ENCODE measurements around the gene AGO3.

The AGO3 gene

DNA sequence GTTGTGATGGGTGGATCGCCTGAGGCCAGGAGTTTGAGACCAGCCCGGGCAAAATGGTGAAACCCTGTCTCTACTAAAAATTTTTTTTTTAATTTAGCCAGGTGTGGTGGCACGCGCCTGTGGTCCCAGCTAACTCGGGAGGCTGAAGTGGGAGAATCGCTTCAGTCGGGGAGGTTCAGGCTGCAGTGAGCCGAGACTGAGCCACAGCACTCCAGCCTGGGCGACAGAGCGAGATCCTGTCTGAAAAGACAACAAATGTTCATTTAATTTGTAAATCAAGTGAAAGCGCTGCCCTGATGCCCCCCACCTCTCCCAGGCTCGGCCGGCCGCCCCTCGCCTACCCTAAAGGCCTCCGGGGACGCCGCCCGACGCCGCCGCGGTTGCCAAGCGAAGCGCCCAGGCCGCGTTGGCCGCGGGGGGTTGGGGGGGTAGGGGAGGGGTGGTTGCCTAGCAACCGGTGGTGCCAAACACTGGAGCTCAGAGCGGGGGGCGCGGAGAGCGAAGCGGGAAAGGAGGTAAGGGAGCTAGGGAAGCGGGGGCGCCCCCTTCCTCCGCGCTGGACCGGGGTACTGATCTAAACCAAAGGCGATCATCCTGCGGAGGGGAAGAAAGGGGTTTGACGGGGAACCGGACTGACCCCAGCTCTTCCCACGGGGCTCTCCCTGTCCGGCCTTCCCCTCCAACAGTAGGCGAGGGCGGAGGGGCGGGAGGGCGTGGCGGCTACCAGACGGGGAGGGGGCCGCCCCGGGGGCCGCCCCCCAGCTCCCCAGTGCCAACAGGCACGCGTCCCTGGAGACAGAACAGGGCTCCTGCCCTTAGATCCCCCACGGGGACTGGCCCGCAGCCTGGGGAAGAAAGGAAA lies 153.0 kb downstream of the AGO3 start, which contains the start of gene TEKT2:
Gene TEKT2, plus strand, starts transcription at position 460 of the 862 bp plus-strand sequence. CDS start 828 bp downstream, outside the sequence.
- TF ChIP-seq, protein P1, sequence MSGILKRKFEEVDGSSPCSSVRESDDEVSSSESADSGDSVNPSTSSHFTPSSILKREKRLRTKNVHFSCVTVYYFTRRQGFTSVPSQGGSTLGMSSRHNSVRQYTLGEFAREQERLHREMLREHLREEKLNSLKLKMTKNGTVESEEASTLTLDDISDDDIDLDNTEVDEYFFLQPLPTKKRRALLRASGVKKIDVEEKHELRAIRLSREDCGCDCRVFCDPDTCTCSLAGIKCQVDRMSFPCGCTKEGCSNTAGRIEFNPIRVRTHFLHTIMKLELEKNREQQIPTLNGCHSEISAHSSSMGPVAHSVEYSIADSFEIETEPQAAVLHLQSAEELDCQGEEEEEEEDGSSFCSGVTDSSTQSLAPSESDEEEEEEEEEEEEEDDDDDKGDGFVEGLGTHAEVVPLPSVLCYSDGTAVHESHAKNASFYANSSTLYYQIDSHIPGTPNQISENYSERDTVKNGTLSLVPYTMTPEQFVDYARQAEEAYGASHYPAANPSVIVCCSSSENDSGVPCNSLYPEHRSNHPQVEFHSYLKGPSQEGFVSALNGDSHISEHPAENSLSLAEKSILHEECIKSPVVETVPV (CRISPR knock-in tag; IDR thresholded peaks at IDR 0.05), result no peak
- TF ChIP-seq RARB (CRISPR knock-in tag; IDR thresholded peaks at IDR 0.05) (no peak), ZFP3 (CRISPR knock-in tag; IDR thresholded peaks at IDR 0.05) (no peak)
- TF ChIP-seq, protein P2, sequence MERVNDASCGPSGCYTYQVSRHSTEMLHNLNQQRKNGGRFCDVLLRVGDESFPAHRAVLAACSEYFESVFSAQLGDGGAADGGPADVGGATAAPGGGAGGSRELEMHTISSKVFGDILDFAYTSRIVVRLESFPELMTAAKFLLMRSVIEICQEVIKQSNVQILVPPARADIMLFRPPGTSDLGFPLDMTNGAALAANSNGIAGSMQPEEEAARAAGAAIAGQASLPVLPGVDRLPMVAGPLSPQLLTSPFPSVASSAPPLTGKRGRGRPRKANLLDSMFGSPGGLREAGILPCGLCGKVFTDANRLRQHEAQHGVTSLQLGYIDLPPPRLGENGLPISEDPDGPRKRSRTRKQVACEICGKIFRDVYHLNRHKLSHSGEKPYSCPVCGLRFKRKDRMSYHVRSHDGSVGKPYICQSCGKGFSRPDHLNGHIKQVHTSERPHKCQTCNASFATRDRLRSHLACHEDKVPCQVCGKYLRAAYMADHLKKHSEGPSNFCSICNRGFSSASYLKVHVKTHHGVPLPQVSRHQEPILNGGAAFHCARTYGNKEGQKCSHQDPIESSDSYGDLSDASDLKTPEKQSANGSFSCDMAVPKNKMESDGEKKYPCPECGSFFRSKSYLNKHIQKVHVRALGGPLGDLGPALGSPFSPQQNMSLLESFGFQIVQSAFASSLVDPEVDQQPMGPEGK (CRISPR knock-in tag; IDR thresholded peaks at IDR 0.05; ENCODE audit: borderline replicate concordance), result no peak
- ATAC-seq, result peak; percentile 43

DNA sequence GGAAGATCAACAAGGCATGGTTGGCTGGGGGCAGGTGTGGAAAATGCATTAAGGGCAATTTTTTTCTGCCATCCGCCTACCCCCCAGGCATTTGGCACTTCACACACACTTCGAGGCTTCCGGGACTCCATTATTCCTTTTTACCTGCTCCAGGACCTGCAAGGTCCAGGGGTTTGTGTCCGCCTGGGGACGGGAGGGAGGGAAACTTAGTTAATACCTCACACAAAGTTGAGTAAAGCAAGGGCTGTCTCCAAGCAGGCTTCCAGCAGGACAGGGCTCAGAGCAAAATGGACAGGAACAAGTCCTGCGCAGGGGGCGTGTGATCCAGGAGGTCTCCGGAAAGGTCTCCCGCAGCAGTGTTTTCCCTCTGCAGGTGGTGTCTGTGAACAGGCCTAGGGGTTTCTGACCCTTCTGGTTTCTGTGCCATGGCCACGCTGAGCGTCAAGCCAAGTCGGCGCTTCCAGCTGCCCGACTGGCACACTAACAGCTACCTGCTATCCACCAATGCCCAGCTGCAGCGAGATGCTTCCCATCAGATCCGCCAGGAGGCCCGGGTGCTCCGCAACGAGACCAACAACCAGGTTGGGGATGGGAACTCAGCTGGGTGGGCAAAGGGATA lies 153.7 kb downstream of the AGO3 start:
- TF ChIP-seq, protein P2 (CRISPR knock-in tag; IDR thresholded peaks at IDR 0.05; ENCODE audit: borderline replicate concordance), result no peak
- no peak for TF ChIP-seq ZFP30 (CRISPR knock-in tag; IDR thresholded peaks at IDR 0.05)
- no peak for TF ChIP-seq ZC3H10 (CRISPR knock-in tag; IDR thresholded peaks at IDR 0.05)
- no peak for TF ChIP-seq TCF4 (CRISPR knock-in tag; IDR thresholded peaks at IDR 0.05; ENCODE audit: borderline replicate concordance)
- ATAC-seq, result no peak

DNA sequence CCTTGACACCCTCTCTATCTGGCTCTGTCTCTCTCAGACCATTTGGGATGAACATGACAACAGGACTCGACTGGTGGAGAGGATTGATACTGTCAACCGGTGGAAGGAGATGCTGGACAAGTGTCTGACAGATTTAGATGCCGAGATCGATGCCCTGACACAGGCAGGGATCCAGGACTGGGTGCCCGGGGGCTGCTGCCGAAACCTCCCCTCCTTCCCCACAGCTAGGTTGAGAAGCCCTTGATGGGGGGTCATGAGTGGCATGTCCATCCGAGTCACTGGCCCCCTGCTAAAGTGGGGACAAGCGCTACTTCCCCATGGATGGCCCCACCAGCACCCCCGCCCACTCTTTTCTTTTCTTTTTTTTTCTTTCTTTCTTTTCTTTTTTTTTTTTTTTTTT lies 154.2 kb downstream of the AGO3 start:
- TF ChIP-seq RARB (CRISPR knock-in tag; IDR thresholded peaks at IDR 0.05), result no peak
- no peak for TF ChIP-seq ZC3H10 (CRISPR knock-in tag; IDR thresholded peaks at IDR 0.05)
- TF ChIP-seq, protein P1 (CRISPR knock-in tag; IDR thresholded peaks at IDR 0.05), result no peak
- no peak for TF ChIP-seq SNAI2 (CRISPR knock-in tag; IDR thresholded peaks at IDR 0.05)
- no peak for TF ChIP-seq CSDC2 (CRISPR knock-in tag; IDR thresholded peaks at IDR 0.05)
- no peak for TF ChIP-seq ZFP3 (CRISPR knock-in tag; IDR thresholded peaks at IDR 0.05)
- no peak for TF ChIP-seq BACH2 (CRISPR knock-in tag; IDR thresholded peaks at IDR 0.05; ENCODE audit: borderline replicate concordance)
- TF ChIP-seq ZNF565 (CRISPR knock-in tag; conservative IDR thresholded peaks at IDR 0.05; ENCODE audit: low read depth), result no peak
- TF ChIP-seq ISL1 (CRISPR knock-in tag; IDR thresholded peaks at IDR 0.05), result no peak
- TF ChIP-seq, protein P2 (CRISPR knock-in tag; IDR thresholded peaks at IDR 0.05; ENCODE audit: borderline replicate concordance), result no peak
- TF ChIP-seq GLIS3 (CRISPR knock-in tag; IDR thresholded peaks at IDR 0.05), result no peak
- TF ChIP-seq ZNF70 (CRISPR knock-in tag; IDR thresholded peaks at IDR 0.05), result no peak
- no peak for TF ChIP-seq ZNF8 (CRISPR knock-in tag; IDR thresholded peaks at IDR 0.05)
- no peak for TF ChIP-seq TOX (CRISPR knock-in tag; IDR thresholded peaks at IDR 0.05; ENCODE audit: borderline replicate concordance)
- TF ChIP-seq PPARA (CRISPR knock-in tag; IDR thresholded peaks at IDR 0.05; ENCODE audit: borderline replicate concordance), result no peak
- TF ChIP-seq TSHZ2 (CRISPR knock-in tag; IDR thresholded peaks at IDR 0.05), result no peak
- TF ChIP-seq, protein P3, sequence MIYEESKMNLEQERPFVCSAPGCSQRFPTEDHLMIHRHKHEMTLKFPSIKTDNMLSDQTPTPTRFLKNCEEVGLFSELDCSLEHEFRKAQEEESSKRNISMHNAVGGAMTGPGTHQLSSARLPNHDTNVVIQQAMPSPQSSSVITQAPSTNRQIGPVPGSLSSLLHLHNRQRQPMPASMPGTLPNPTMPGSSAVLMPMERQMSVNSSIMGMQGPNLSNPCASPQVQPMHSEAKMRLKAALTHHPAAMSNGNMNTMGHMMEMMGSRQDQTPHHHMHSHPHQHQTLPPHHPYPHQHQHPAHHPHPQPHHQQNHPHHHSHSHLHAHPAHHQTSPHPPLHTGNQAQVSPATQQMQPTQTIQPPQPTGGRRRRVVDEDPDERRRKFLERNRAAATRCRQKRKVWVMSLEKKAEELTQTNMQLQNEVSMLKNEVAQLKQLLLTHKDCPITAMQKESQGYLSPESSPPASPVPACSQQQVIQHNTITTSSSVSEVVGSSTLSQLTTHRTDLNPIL (CRISPR knock-in tag; IDR thresholded peaks at IDR 0.05; ENCODE audit: low read depth), result no peak
- no peak for ATAC-seq

Measured in SK-N-SH treated with all-trans-retinoic acid at 6 μM for 48 hours (cell line).